D721Med (cell line): ENCODE measurements around the gene ADNP.

Experiments used
- DNase-seq: peaks from one replicate; pipeline ENCODE4 v3.0.0; 2011; ENCODE audit warnings: low spot score; ENCODE audit not compliant: insufficient read length
- FAIRE-seq: peaks from 2 replicates; lab custom pipeline; 2011; peaks lifted over from hg19 to GRCh38; lab: Jason Lieb, UNC
- TF ChIP-seq, protein P1 (sequence below): IDR thresholded peaks from 2 replicates; pipeline ENCODE4 v1.5.1; 2012; ENCODE audit warnings: mild to moderate bottlenecking, control low read depth; ENCODE audit not compliant: insufficient read depth; ENCODE audit errors: missing control alignments

The ADNP gene

DNA sequence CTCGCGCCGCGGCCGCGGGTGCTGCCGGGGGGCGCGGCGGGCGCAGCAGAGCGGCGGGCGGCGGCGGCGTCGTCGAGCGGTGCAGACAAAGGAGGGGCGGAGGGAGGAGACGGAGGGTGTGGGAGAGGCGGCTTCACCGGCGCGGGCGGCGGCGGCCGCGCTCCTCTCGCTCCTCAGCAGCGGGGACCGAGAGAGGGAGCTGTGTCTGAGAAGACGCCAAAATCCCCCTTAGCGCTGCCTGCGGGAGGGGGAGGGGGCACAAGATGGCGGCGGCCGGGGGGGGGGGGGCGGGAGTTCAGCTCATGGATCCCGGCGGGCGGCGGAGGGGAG is 296 bp downstream of the ADNP start:
- FAIRE-seq (no peak), DNase-seq (no peak)
- TF ChIP-seq, protein P1, sequence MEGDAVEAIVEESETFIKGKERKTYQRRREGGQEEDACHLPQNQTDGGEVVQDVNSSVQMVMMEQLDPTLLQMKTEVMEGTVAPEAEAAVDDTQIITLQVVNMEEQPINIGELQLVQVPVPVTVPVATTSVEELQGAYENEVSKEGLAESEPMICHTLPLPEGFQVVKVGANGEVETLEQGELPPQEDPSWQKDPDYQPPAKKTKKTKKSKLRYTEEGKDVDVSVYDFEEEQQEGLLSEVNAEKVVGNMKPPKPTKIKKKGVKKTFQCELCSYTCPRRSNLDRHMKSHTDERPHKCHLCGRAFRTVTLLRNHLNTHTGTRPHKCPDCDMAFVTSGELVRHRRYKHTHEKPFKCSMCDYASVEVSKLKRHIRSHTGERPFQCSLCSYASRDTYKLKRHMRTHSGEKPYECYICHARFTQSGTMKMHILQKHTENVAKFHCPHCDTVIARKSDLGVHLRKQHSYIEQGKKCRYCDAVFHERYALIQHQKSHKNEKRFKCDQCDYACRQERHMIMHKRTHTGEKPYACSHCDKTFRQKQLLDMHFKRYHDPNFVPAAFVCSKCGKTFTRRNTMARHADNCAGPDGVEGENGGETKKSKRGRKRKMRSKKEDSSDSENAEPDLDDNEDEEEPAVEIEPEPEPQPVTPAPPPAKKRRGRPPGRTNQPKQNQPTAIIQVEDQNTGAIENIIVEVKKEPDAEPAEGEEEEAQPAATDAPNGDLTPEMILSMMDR: no peak

DNA sequence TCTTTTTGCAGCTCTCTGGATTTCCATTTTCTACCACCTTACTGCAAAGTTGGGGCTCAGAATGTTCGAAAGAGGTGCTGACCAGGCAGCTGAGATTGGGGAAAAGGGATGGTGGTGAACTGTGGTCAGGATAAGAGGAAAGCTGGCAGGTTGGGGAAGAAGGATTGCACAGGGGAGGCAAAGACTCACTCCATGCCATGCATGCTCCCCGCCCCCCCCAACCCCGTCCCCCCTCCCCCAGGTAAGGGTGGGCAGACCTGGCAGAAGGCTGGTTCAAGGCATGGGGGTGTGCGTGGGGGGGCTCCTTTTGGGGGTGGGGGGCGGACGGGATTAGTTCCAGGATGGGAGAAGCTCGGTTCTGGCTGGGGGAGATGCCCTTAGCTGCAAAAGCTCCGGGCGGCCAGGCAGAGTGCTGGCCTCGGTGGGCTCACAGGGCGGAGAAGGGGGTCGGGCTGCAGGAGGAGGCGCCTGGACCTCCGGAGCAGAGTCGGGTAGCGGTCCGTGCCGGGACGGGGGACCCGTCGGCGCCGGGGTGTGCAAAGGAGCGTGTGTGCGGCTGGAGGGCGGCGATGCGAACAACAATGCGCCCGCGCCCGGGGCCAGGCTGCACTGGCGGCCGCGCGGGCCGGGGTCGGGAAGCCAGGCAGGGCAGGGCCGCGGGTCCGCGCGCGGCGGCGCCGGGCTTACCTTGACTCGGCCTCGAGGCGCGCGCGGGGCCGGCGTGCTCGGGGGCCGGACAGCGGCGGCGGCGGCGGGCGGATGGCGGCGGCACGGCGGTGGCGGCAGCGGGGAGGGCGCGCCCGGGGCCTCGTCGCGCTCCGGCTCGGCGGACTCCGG is 880 bp downstream of the ADNP start:
- no peak for DNase-seq
- TF ChIP-seq, protein P1: no peak
- FAIRE-seq: no peak

DNA sequence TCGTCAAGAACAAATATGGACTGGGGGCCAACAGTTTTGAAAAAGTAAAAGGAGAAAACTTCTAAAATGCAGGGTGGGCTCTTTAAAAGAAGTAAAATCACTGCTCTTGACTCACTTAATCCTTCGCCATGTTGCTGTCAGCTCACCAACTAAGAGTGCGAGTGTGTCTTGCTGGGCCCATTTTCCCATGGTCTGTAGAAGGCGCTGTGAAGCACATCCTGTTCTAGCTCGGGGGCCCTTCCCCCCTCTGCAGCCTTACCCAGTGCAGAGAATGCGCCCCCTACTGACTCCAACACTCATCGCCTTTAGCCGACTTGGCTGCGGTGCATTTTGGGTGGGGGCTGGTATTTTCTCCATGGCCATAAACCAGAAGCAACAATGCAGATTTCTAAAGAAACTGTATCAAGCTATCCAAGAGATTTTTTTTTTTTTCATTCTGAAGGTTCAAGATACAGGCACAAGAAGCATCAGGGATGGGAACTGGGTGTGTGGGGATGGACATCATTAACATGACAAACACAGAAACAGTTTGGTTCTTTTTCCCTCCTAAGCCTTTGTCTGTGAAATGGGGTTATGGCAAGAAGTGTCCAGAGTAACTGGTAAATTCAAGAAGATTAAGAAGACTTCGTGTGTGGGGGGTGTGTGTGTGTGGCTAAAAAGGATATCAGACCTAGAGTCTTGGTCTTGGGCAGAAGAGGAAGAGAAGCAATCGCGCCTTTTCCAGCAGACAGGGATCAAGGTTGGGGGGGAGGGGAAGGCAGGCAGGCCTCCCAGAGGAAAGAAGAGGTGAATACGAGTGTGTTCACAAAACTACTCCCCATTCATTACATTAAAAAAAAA is 1.7 kb downstream of the ADNP start:
- DNase-seq (peak; percentile 46), FAIRE-seq (no peak)
- TF ChIP-seq, protein P1: peak; percentile 99

DNA sequence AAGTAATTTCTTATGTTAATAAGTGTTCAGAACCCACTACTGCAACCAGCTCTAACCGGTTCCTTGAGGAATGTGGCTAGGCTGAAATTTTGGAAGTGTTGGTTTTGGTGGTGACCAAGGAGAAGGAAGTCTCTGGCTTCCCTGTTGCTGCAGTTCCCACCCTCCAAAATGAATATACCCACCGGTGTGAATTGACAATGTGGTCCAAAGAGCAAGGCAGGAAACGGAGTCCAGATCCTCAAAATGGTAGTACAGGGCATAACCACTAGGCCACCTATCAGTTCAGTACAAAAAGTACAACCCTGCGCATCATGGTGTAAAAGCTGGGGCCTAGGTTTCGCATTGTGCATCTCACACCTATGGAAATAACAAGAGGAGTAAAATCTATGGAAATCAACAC is 2.8 kb downstream of the ADNP start:
- no peak for FAIRE-seq
- TF ChIP-seq, protein P1: no peak
- no peak for DNase-seq

DNA sequence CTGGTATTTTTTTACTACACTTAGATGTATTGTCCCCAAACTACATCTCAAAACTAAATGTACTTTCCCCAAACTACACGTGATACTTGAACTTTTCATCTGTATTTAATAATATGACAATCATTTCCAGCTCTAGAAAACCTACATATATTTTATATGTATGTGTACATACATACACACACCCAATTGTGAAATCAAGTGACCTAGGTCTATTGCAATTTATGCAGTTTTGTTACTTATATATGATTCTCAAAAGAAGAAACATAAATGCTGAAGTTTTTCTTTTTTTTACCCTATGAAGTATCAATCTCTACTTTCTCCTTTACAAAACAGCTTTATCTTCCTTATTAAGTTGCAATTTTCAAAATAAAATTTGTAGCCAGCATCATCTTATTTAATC is 4.7 kb downstream of the ADNP start:
- TF ChIP-seq, protein P1: no peak
- FAIRE-seq (no peak), DNase-seq (no peak)

DNA sequence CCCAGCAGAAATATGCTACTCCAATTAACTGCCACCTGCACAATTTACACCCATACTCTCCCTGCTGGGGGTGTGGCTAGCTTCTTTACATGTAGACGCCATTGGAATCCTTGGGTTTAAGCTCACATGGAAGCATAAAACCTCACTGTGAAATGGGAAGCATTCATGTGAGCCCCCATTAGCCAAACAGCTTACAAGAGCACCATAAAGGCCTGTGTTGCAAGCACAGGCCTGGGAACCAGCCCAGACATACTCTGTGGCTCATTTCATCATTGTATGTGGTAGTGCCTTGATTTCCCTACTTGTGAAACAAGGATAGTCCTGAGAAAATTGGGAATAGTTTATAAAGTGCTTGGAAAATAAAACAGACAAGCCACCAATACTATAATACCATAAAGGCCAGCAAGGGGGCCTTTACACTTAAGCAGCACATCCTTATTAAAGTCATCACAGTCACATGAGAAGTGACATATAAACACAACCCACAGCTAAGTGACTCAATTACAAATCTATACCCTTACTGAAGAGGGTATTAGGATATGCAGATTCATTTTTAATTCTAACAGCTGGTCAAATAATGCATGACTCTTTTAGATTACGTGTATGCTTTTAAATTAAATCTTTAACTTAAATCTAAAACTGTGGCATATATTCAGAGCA is 6.8 kb downstream of the ADNP start:
- TF ChIP-seq, protein P1: no peak
- DNase-seq (no peak), FAIRE-seq (no peak)
